Gastroesophageal sphincter (tissue), 3 donors: ENCODE data around the gene WRNIP1.

Source experiments
- EP300 ChIP-seq: sonication (generic); formaldehyde crosslinking; IDR thresholded peaks from one replicate; pipeline ENCODE4 v1.6.1; 2017; ENCODE audit warnings: antibody characterized with exemption, mild to moderate bottlenecking
- POLR2A ChIP-seq, 2 donors: fragments of 450-650 bp; IDR thresholded peaks; one replicate each; pipeline ENCODE4 v1.6.1; 2017; ENCODE audit warnings: antibody characterized with exemption in 2 of 2, mild to moderate bottlenecking in 2 of 2, moderate library complexity in 1 of 2
- POLR2AphosphoS5 ChIP-seq: sonication (generic); formaldehyde crosslinking; IDR thresholded peaks from one replicate; pipeline ENCODE4 v1.6.1; 2017; ENCODE audit warnings: antibody characterized with exemption
- TF ChIP-seq, protein P1 (sequence below), 4 experiments: fragments of 200-600 bp in 2 of 4; fragments of 450-650 bp in 2 of 4; sonication (generic) in 1 of 4; IDR thresholded peaks; one replicate each; pipeline ENCODE4 v1.5.1; 2017 to 2019; ENCODE audit warnings: antibody characterized with exemption in 4 of 4, mild to moderate bottlenecking in 2 of 4, moderate library complexity in 2 of 4

DNA sequence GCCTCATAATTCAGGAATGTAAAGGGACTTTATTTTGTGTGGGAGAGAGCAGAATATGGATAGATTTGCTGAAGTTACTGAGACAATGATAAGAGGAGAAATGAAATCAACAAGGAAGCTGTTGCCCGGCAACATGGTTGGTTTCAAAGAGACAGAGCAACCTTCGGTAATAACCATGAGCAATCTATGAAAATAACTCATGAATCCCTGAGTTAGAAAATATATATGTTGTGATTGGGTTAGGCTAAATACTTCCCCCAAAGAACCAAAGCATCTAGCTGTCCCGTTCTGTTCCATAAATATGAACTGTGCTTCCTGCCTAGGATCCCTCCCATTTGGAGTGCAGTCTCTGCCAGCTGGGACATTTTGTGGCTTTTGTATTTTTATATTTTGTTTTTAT, 53.4 kb downstream of the WRNIP1 start:
- TF ChIP-seq, protein P1, sequence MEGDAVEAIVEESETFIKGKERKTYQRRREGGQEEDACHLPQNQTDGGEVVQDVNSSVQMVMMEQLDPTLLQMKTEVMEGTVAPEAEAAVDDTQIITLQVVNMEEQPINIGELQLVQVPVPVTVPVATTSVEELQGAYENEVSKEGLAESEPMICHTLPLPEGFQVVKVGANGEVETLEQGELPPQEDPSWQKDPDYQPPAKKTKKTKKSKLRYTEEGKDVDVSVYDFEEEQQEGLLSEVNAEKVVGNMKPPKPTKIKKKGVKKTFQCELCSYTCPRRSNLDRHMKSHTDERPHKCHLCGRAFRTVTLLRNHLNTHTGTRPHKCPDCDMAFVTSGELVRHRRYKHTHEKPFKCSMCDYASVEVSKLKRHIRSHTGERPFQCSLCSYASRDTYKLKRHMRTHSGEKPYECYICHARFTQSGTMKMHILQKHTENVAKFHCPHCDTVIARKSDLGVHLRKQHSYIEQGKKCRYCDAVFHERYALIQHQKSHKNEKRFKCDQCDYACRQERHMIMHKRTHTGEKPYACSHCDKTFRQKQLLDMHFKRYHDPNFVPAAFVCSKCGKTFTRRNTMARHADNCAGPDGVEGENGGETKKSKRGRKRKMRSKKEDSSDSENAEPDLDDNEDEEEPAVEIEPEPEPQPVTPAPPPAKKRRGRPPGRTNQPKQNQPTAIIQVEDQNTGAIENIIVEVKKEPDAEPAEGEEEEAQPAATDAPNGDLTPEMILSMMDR (IDR thresholded peaks at IDR 0.05) = no peak
- TF ChIP-seq POLR2AphosphoS5 (no peak), POLR2A (IDR thresholded peaks at IDR 0.05) (no peak), EP300 (no peak)
